Osteoblast (primary cell): Measurements from ENCODE around the gene ATP5PO. TPM values are rescaled to one million over a fixed set of nuclear protein-coding genes. Genes with fewer than 3 reads are reported as not detected.
A peak's percentile ranks its signal among the peaks of the same experiment; 100 is the strongest.

Experiments
- DNase-seq: peaks from one replicate; pipeline ENCODE4 v3.0.0; 2011; ENCODE audit warnings: low spot score, mixed read lengths; ENCODE audit not compliant: insufficient read length; ENCODE audit errors: missing footprints
- H2AFZ ChIP-seq: 2 replicates; pipeline ENCODE4 v1.6.0; 2011; ENCODE audit warnings: mild to moderate bottlenecking, low read length
- H3K27ac ChIP-seq: 2 replicates; pipeline ENCODE4 v1.5.1; 2011; ENCODE audit warnings: mild to moderate bottlenecking, low read depth, low read length, moderate library complexity
- H3K27me3 ChIP-seq: 2 replicates; pipeline ENCODE4 v1.6.0; 2012; ENCODE audit warnings: mild to moderate bottlenecking, control low read depth, inconsistent platforms, low read length, moderate library complexity; ENCODE audit not compliant: insufficient read depth
- H3K36me3 ChIP-seq: 2 replicates; pipeline ENCODE4 v1.5.1; 2011; ENCODE audit warnings: mild to moderate bottlenecking, low read length, control low read depth, moderate library complexity; ENCODE audit not compliant: insufficient read depth
- H3K4me1 ChIP-seq: 2 replicates; pipeline ENCODE4 v1.5.1; 2011; ENCODE audit warnings: mild to moderate bottlenecking, low read length, control low read depth, moderate library complexity; ENCODE audit not compliant: insufficient read depth
- H3K4me2 ChIP-seq: 2 replicates; pipeline ENCODE4 v1.6.0; 2011; ENCODE audit warnings: mild to moderate bottlenecking, low read length; ENCODE audit not compliant: insufficient read depth
- H3K4me3 ChIP-seq: fragments of 200-600 bp; sonication (generic); 3 replicates; pipeline ENCODE4 v1.5.1; 2012; ENCODE audit warnings: mild to moderate bottlenecking, low read length, inconsistent platforms; ENCODE audit not compliant: insufficient read depth
- H3K79me2 ChIP-seq: 2 replicates; pipeline ENCODE4 v1.6.0; 2012; ENCODE audit warnings: mild to moderate bottlenecking, low read length, control low read depth, inconsistent platforms; ENCODE audit not compliant: insufficient read depth
- H3K9me3 ChIP-seq: 2 replicates; pipeline ENCODE4 v1.5.1; 2011; ENCODE audit warnings: low read depth, low read length, control low read depth
- H4K20me1 ChIP-seq: 2 replicates; pipeline ENCODE4 v1.6.0; 2012; ENCODE audit warnings: mild to moderate bottlenecking, low read length, control low read depth; ENCODE audit not compliant: insufficient read depth
- total RNA-seq: library from RNA; depleted of rRNA; stranded (reverse); fragments of >200 nt; gene quantifications from 2 replicates; pipeline ENCODE4 v1.2.3, GENCODE V29; 2012
- TF ChIP-seq, protein P1 (sequence below): IDR thresholded peaks from 2 replicates; pipeline ENCODE4 v1.5.1; 2011; ENCODE audit warnings: mild to moderate bottlenecking, low read depth, low read length, moderate library complexity; ENCODE audit errors: extremely low read depth

ATP5PO gene
- total RNA-seq, 1 donor: 115 TPM

DNA sequence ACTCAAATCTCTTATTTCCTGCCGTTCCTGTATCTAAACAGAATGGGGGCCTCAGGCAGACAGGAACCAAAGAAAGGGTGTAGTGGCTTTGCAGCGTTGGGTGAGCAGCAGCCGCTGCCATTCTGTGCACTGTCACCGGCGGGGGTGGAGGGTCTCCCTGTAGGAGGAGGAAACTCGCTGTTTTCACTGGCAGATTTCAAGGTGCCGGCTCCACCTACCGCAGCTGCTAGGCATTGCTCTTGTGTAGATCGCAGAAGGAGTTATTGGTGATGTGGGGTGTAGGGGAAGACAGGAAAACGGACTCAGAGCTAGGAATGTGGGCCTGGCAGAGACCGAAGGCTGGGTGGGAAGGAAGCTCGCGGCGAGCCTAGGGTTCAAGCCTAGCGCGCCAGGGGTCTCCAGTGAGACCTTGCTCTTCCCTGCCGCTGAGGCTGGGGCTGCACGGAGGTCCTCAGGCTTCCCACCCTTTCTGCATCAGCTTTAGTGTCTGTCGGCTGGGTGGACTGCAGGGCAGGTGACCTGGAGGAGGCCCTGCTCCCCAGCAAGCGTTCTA lies 20.8 kb downstream of the ATP5PO start:
- no peaks in the 10 kb centered on the region for H4K20me1 ChIP-seq
- peaks cover 5% of the 10 kb centered on the region for H3K4me1 ChIP-seq
- DNase-seq: peak; percentile 96
- peak overlapping the region; percentile 16 for H3K27ac ChIP-seq
- no peaks in the 10 kb centered on the region for H3K36me3 ChIP-seq
- H3K4me3 ChIP-seq: peak overlapping the region; percentile 70
- H3K4me2 ChIP-seq: peak overlapping the region; percentile 90
- no peaks in the 10 kb centered on the region for H3K9me3 ChIP-seq
- TF ChIP-seq, protein P1, sequence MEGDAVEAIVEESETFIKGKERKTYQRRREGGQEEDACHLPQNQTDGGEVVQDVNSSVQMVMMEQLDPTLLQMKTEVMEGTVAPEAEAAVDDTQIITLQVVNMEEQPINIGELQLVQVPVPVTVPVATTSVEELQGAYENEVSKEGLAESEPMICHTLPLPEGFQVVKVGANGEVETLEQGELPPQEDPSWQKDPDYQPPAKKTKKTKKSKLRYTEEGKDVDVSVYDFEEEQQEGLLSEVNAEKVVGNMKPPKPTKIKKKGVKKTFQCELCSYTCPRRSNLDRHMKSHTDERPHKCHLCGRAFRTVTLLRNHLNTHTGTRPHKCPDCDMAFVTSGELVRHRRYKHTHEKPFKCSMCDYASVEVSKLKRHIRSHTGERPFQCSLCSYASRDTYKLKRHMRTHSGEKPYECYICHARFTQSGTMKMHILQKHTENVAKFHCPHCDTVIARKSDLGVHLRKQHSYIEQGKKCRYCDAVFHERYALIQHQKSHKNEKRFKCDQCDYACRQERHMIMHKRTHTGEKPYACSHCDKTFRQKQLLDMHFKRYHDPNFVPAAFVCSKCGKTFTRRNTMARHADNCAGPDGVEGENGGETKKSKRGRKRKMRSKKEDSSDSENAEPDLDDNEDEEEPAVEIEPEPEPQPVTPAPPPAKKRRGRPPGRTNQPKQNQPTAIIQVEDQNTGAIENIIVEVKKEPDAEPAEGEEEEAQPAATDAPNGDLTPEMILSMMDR: peak; percentile 76
- peak overlapping the region; percentile 91 for H2AFZ ChIP-seq
- no peaks in the 10 kb centered on the region for H3K79me2 ChIP-seq
- no peaks in the 10 kb centered on the region for H3K27me3 ChIP-seq

DNA sequence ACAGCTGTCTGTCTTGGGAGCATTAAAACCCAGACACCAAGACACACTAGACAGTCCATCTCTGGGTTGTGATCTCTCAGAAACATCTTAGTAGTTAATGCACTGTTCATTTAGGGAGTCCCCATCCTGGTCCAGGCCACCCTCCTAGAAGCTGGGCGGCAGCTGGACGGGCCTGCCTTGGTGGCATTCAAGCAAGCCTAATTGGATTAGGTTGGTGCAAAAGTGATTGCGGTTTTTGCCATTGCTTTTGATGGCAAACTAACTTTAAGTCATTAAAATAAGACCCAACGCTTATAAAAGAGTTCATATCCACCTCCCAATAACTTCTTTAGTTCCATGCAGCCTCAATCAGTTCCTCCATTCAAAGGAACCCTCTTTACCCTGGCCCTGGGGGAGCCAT lies 21.7 kb downstream of the ATP5PO start:
- H4K20me1 ChIP-seq: no peaks in the 10 kb centered on the region
- TF ChIP-seq, protein P1: no peak
- no peaks in the 10 kb centered on the region for H3K79me2 ChIP-seq
- H3K27ac ChIP-seq: no peak overlapping the region
- H3K9me3 ChIP-seq: no peaks in the 10 kb centered on the region
- peak overlapping the region; percentile 91 for H2AFZ ChIP-seq
- peak overlapping the region; percentile 90 for H3K4me2 ChIP-seq
- H3K4me3 ChIP-seq: no peak overlapping the region
- DNase-seq: no peak
- no peaks in the 10 kb centered on the region for H3K36me3 ChIP-seq
- H3K4me1 ChIP-seq: peaks cover 5% of the 10 kb centered on the region
- H3K27me3 ChIP-seq: no peaks in the 10 kb centered on the region

DNA sequence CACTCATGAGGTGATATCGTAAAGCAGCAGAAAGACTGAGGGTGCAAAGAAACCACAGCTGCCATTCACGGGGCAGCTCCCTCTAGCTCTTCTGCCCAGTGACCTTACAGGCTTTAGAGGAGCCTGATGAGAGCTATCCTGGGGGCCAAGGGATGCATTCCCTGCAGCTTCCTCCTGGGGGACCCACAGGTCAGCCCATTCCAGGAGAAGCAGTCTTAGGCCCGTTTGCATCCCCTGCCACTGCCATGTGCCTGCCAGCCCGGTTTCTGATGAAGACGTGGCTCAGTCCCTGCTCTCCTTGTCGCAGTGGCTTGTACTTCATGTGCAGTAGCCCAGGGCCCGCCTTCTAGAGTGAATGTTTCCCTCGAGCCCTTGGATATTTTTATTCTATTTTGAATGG lies 22.8 kb downstream of the ATP5PO start:
- no peak for DNase-seq

DNA sequence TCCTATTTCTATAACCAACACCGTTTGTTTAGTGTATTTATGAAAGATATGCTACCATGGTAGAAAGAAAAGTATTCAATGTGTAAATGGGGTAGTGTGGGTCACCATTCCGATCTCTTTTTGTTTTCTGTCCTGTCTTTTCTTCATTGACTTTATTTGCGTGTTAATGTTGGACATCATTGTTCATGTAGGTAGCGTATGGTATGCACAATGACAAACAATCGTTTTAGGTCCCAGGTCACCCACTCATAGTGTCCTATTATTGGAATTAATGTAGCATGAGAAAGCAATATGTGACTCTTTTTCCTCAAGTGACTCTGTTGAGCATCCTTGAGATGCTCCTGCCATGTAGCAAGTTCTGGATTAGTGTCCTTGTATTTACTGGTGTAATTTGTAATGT lies 25.4 kb downstream of the ATP5PO start:
- no peak overlapping the region for H2AFZ ChIP-seq
- peaks cover 5% of the 10 kb centered on the region for H3K27me3 ChIP-seq
- no peaks in the 10 kb centered on the region for H3K79me2 ChIP-seq
- no peak overlapping the region for H3K4me2 ChIP-seq
- H3K4me1 ChIP-seq: peaks cover 5% of the 10 kb centered on the region
- no peaks in the 10 kb centered on the region for H4K20me1 ChIP-seq
- DNase-seq: no peak
- TF ChIP-seq, protein P1: no peak
- no peaks in the 10 kb centered on the region for H3K9me3 ChIP-seq
- H3K4me3 ChIP-seq: no peak overlapping the region
- H3K27ac ChIP-seq: no peak overlapping the region
- no peaks in the 10 kb centered on the region for H3K36me3 ChIP-seq

More for the DNA sequence above, 22.8 kb downstream of the ATP5PO start:
- no peaks in the 10 kb centered on the region for H3K27me3 ChIP-seq
- no peaks in the 10 kb centered on the region for H3K9me3 ChIP-seq
- no peak overlapping the region for H3K27ac ChIP-seq
- no peak overlapping the region for H3K4me2 ChIP-seq
- no peaks in the 10 kb centered on the region for H3K36me3 ChIP-seq
- TF ChIP-seq, protein P1: no peak
- H2AFZ ChIP-seq: no peak overlapping the region
- no peaks in the 10 kb centered on the region for H4K20me1 ChIP-seq
- peaks cover 5% of the 10 kb centered on the region for H3K4me1 ChIP-seq
- no peak overlapping the region for H3K4me3 ChIP-seq
- H3K79me2 ChIP-seq: no peaks in the 10 kb centered on the region
